HG02678 (cell line): ENCODE measurements around the gene AOPEP.

ENCODE experiments used
- ATAC-seq: cut with Tn5 transposase; IDR thresholded peaks from one replicate; pipeline ENCODE4 v1.9.1; 2021; ENCODE audit warnings: mild to moderate bottlenecking, moderate library complexity; ENCODE audit not compliant: unreplicated experiment

The AOPEP gene

DNA sequence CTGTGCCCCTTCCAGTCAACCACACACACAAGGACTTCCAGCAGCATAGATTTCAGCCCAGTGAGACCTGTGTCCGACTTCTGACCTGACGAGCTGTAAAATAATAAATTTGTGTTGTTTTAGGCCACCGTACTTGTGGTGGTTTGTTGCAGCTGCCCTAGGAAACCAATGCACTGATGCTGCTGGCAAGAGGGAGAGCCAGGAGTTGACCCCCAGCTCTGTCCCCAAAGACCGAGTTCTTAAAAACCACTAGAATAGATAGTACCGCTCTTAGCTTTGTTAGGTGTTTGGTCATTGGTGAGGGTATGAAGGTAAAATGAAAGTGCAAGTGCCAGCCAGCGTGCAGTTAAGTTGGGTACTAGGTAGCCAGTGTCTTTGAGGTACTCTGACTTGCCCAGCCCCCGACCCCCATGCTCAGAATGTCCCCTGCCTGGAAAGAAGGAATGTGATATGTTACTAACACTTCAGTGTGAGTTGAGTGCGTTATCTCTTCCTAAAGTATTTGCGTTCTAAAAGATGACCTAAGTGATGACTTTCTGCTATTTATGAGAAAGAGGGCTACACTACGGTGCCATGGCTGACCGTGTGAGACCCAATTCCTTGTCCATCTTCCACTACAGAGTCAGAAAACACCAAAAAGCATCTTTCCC is 185.6 kb downstream of the AOPEP start:
- ATAC-seq: no peak

DNA sequence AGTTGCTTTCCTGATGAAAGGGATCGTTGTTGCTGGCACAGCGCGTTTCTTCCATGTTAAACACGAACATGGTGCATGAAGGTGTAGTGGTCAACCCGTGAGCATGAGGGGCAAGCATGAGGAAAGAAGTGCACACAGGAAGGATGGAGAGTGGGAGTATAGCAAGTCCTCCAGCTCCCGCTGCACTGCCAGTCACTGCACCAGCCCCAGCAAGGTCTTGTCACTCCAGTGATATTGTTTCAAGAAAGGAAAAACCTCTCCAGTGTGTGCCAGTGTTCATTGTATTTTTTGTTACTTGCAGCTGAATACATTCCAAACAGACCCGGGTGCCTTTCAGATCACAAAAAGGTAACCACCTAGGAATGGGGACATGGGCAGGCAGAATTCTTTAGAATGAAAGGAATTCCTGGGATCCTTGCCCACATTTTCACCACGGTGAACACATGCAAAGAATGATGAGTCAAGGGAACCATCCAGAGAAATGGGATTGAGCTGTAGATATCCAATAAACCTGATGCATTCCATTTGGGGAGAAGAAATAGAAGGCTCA is 186.3 kb downstream of the AOPEP start:
- ATAC-seq: no peak

DNA sequence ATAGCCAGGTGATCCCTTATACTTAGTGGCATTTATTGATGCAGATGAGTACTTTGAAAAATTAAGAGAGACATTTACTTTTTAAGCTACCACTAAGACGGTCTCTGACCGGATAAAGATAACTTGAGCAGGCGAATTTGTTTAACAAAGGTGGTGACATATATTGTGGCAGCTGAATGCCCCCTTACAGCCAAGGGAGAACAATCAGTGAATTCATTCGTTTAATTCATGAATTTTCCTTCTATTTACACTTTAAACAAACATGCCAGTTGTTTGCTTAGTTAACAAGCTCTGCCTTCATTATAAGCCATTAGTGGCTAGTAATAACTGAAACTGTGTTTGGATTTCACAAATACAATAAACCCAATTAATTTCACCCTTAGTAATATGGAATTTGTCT is 187.1 kb downstream of the AOPEP start:
- ATAC-seq: no peak

- no peak for ATAC-seq
Observed at GRCh38 chr9:94915476-94916450, 189.3 kb downstream of the AOPEP start.

DNA sequence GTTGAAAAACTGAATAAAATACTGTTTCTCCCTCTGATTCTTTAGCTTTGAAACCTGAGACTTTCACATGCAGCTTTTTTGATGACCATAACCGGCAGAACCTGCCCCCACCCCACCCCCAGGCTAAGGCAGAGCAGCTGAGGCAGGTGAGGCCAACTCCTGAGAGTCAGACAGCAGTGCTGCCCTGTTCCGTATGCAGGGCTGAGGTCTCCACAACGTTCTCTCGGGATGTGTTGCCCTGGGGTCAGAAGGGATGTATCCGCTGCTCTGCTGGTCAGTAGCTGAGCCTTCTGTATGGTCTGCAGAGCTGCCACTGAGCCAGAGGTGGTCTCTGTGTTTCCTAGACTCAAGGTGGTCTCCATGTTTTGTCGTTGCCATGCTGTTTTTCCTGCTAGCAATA is 190.5 kb downstream of the AOPEP start:
- ATAC-seq: no peak

DNA sequence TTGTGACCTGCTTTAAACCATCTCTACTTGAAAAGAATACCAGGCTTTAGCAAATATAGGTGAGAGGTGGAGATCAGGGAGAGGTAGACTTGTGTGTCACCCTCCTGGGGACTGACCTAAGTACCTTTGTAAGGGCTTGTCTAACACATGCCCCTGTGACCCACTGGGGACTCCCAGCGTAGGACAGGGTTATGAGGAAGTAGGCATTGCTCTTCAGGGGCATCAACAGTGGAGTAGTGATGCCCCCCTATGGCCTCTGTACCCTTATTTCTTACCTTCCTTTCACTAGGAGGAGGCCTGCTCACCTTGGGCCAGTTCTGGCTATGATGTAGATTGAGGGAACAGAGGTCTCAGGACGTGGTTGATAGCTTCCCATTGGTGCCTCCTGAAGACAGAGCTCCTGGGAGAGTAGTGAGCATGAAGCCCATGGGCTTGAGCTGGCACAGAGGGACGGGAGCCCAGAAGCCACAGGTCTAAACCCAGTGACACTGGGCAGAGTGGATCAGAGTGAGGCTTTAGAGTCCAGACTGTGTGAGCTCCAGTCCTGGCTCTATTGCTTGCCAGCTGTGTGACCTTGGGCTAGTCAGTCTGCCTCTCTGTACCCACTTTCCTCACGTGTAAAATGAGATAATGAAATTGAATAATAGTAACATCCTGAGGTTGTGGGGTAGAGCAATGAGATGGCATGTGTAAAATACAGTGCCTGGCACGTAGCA is 191.7 kb downstream of the AOPEP start:
- peak; percentile 59 for ATAC-seq

- ATAC-seq: no peak
Observed at GRCh38 chr9:94919376-94920098, 193.0 kb downstream of the AOPEP start.

DNA sequence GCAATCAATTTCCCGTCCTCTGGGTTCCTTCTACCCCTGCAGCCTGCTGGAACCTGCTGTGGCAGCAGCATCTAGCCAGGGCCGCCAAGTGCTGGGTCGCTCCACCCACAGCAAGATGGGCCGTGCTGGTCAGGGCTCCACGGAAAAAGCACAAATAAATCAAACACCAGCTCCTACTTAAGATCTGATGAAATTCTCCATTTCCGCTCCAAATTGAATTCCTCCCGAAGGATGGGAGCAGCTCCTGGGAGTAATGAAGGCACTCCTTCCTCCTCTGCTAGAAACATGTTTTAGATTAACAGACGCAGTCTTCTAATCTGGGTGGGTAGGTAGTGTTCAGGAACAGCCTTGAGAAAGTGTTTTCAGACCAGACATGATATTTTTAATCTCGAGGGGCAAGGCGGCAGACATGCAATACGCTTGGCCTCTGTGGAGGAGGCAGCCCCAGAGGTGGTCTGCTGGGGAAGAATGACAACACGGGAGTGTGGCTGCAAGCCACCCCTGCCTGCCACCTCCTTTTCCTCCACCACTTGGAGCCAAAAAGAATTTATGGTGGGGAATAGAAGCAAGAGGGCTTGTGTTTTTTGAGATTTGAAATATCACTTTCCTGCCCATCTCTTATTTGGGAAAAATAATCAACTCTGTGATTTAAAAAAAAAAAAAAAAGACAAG is 194.1 kb downstream of the AOPEP start:
- ATAC-seq: no peak

GRCh38 chr9:94921092-94921471 is 194.6 kb downstream of the AOPEP start:
- no peak for ATAC-seq

- ATAC-seq: no peak
Observed at GRCh38 chr9:94921656-94922055, 195.2 kb downstream of the AOPEP start.

- no peak for ATAC-seq
Observed at GRCh38 chr9:94922098-94922607, 195.7 kb downstream of the AOPEP start.

GRCh38 chr9:94922691-94923107 is 196.2 kb downstream of the AOPEP start:
- no peak for ATAC-seq

- ATAC-seq: no peak
Observed at GRCh38 chr9:94923326-94924089, 197.0 kb downstream of the AOPEP start.

DNA sequence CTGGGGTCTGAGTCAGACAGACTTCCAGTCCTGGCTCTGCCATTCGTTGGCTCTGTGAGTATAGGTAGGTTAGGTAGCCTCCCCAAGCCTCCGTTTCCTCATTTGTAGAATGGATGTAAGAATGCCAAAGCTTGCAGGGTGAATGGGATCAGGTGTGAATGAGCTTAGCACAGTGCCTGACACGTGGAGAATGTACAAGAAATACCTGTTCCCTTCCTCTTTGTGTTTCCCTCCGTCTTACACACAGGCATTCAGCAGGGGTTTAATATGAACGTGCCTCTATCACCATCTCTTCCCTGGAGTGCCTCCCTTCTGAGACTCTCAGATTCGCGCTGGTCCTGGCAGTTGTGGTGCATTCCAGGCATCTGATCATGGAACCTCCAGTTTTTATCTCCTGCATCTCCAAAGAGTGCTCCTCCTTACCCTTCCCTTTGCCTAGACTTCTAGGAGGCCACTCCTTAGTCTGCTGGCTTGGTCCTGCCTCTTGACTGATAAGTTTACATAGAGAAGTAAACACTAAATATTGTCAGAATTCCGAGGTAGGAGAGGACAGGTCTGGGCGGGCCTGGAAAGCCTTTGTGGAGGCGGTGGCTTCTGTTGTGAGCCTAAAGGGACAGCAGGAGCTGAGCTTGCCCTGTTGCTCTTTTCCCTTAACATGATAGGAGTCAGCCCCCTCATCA is 199.4 kb downstream of the AOPEP start:
- no peak for ATAC-seq

DNA sequence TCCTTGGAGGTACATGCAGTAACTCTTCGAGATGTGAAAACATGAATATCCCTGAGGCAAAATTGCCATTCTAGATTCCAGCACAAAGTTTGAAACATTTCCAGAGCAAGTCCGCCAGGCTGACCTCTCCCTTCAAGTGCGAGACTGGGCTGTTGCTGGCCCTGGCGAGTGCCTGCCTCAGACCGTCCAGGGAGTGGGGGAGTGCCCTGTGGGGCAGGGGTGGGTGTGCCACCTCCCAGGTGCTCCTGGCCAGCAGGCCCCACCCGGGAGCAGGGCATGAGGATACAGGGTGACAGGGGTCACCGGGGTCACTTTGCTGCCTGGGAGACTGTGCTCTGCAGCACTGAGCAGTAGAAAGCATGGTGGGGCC is 199.9 kb downstream of the AOPEP start:
- no peak for ATAC-seq

DNA sequence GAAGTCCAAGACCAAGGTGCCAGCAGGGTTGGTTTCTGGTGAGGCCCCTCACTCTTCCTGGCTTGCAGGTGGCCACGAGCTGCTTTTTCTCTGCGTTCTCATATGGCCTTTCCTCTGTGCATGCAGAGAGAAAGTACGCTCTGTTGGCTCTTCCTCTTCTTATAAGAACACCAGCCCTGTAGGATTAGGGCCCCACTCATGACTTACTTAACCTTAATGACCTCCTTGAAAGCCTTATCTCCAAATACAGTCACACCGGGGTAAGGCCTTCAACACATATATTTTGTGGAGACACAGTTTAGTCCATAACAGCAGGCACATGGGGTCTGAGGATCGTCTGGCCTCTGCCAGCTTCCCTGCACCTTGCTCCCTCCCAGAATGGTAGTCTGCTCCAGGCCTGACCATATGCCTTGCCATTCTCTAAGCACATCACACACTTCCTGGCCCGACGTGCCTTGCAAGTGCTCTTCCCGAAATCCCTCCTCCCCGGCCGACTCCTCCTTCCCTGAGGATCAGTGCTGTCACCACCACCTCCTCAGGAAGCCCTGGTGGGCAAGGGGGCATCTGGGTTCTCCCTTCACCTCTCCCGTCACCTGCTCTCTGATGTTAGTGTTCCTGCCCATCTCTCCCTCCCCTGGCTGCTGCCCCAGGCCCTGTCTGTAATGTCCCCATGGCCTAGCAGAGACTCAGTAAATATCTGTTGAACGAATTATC is 200.7 kb downstream of the AOPEP start:
- no peak for ATAC-seq

- ATAC-seq: no peak
Observed at GRCh38 chr9:94927762-94928670, 201.5 kb downstream of the AOPEP start.
